HG03196 (cell line): Measurements from ENCODE around the gene PRPS1L1.

Experiments
- ATAC-seq: cut with Tn5 transposase; IDR thresholded peaks from one replicate; pipeline ENCODE4 v1.9.1; 2021; ENCODE audit not compliant: unreplicated experiment

Gene PRPS1L1

GRCh38 chr7:18027628-18028027, at the start of gene PRPS1L1:
PRPS1L1 (minus strand) TSS chr7:18027846.
- ATAC-seq = no peak

- no peak for ATAC-seq
Measured at GRCh38 chr7:18076461-18076860, 48.8 kb upstream of the PRPS1L1 start.

GRCh38 chr7:18068745-18069144, 41.1 kb upstream of the PRPS1L1 start:
- ATAC-seq = no peak

GRCh38 chr7:18064242-18064838, 36.7 kb upstream of the PRPS1L1 start:
- no peak for ATAC-seq

GRCh38 chr7:18063149-18063901, 35.7 kb upstream of the PRPS1L1 start:
- ATAC-seq = no peak

GRCh38 chr7:18059171-18059570, 31.5 kb upstream of the PRPS1L1 start:
- no peak for ATAC-seq

- ATAC-seq = no peak
Measured at GRCh38 chr7:18053941-18054340, 26.3 kb upstream of the PRPS1L1 start.

GRCh38 chr7:18053177-18053928, 25.7 kb upstream of the PRPS1L1 start:
- no peak for ATAC-seq

GRCh38 chr7:18049262-18049661, 21.6 kb upstream of the PRPS1L1 start:
- ATAC-seq = no peak

- ATAC-seq = no peak
Measured at GRCh38 chr7:18046601-18047000, 19.0 kb upstream of the PRPS1L1 start.

GRCh38 chr7:18045171-18045570, 17.5 kb upstream of the PRPS1L1 start:
- ATAC-seq = no peak

- ATAC-seq = no peak
Measured at GRCh38 chr7:18041191-18041590, 13.5 kb upstream of the PRPS1L1 start.

GRCh38 chr7:18040196-18040595, 12.6 kb upstream of the PRPS1L1 start:
- ATAC-seq = no peak

GRCh38 chr7:18038382-18038781, 10.7 kb upstream of the PRPS1L1 start:
- ATAC-seq = no peak

- ATAC-seq = no peak
Measured at GRCh38 chr7:18037609-18038008, 10.0 kb upstream of the PRPS1L1 start.

- no peak for ATAC-seq
Measured at GRCh38 chr7:18036783-18037182, 9.1 kb upstream of the PRPS1L1 start.

GRCh38 chr7:18030758-18031157, 3.1 kb upstream of the PRPS1L1 start:
- ATAC-seq = no peak

GRCh38 chr7:18020138-18020715, 7.4 kb downstream of the PRPS1L1 start:
- no peak for ATAC-seq

GRCh38 chr7:18019555-18019954, 8.1 kb downstream of the PRPS1L1 start:
- no peak for ATAC-seq

- ATAC-seq = no peak
Measured at GRCh38 chr7:18018296-18019215, 9.1 kb downstream of the PRPS1L1 start.
